Liver (tissue), 9 donors: ENCODE measurements around the gene ATP10A. TPM values are rescaled to one million over a fixed set of nuclear protein-coding genes. Genes with fewer than 3 reads are reported as not detected.

ENCODE experiments used
- DNase-seq: peaks from one replicate; pipeline ENCODE4 v3.0.0-alpha.2; 2017; ENCODE audit warnings: low spot score
- H3K27ac ChIP-seq, 2 donors: one replicate each; pipeline ENCODE4 v1.7.0; 2013; ENCODE audit warnings: inconsistent platforms in 2 of 2, low read length in 2 of 2, control low read depth in 1 of 2, low read depth in 1 of 2, mild to moderate bottlenecking in 1 of 2
- H3K27me3 ChIP-seq, 4 donors: one replicate each; pipeline versions ENCODE4 v1.6.1 to v1.7.0; 2013; ENCODE audit warnings: low read length in 3 of 4, inconsistent platforms in 1 of 4, mild to moderate bottlenecking in 1 of 4, moderate library complexity in 1 of 4; ENCODE audit not compliant: control insufficient read depth in 4 of 4, insufficient read depth in 4 of 4
- H3K36me3 ChIP-seq, 4 donors: one replicate each; pipeline versions ENCODE4 v1.6.1 to v1.7.0; 2013; ENCODE audit warnings: low read length in 3 of 4, mild to moderate bottlenecking in 3 of 4, low read depth in 1 of 4, moderate library complexity in 1 of 4; ENCODE audit not compliant: control insufficient read depth in 4 of 4, insufficient read depth in 3 of 4
- H3K4me1 ChIP-seq, 4 donors: one replicate each; pipeline versions ENCODE4 v1.6.1 to v1.7.0; 2013; ENCODE audit warnings: low read length in 3 of 4, mild to moderate bottlenecking in 3 of 4, moderate library complexity in 1 of 4; ENCODE audit not compliant: control insufficient read depth in 4 of 4, insufficient read depth in 4 of 4
- H3K4me3 ChIP-seq, 3 donors: one replicate each; pipeline versions ENCODE4 v1.6.1 to v1.7.0; 2013; ENCODE audit warnings: low read length in 3 of 3, control low read depth in 1 of 3, low read depth in 1 of 3, mild to moderate bottlenecking in 1 of 3
- H3K9ac ChIP-seq, 2 donors: one replicate each; pipeline ENCODE4 v1.7.0; 2013; ENCODE audit warnings: low read length in 2 of 2, mild to moderate bottlenecking in 2 of 2, moderate library complexity in 2 of 2, control low read depth in 1 of 2, low read depth in 1 of 2
- H3K9me3 ChIP-seq, 4 donors: one replicate each; pipeline versions ENCODE4 v1.6.1 to v1.7.0; 2013; ENCODE audit warnings: low read length in 3 of 4; ENCODE audit not compliant: control insufficient read depth in 4 of 4
- EGR1 ChIP-seq, 2 donors: IDR thresholded peaks; 2 replicates each; pipeline ENCODE4 v1.6.1; 2016 to 2018; ENCODE audit warnings: antibody characterized with exemption in 2 of 2, low read depth in 2 of 2
- FOXA1 ChIP-seq: IDR thresholded peaks from 2 replicates; pipeline ENCODE4 v1.6.1; 2016; ENCODE audit warnings: antibody characterized with exemption
- FOXA2 ChIP-seq: IDR thresholded peaks from 2 replicates; pipeline ENCODE4 v1.6.1; 2016; ENCODE audit warnings: antibody characterized with exemption
- GABPA ChIP-seq, 2 donors: IDR thresholded peaks in 1 of 2; conservative IDR thresholded peaks in 1 of 2; 2 replicates each; pipeline ENCODE4 v1.6.1; 2016; ENCODE audit warnings: antibody characterized with exemption in 2 of 2, mild to moderate bottlenecking in 1 of 2, moderate library complexity in 1 of 2
- HNF4A ChIP-seq, 2 donors: conservative IDR thresholded peaks; 2 replicates each; pipeline ENCODE4 v1.6.1; 2016; ENCODE audit warnings: antibody characterized with exemption in 2 of 2, mild to moderate bottlenecking in 2 of 2
- HNF4G ChIP-seq: IDR thresholded peaks from 2 replicates; pipeline ENCODE4 v1.6.1; 2016; ENCODE audit warnings: antibody characterized with exemption
- JUND ChIP-seq, 2 donors: IDR thresholded peaks; 2 replicates each; pipeline ENCODE4 v1.6.1; 2016; ENCODE audit warnings: antibody characterized with exemption in 2 of 2
- NR2F2 ChIP-seq: IDR thresholded peaks from 2 replicates; pipeline ENCODE4 v1.6.1; 2016; ENCODE audit warnings: antibody characterized with exemption
- RAD21 ChIP-seq, 2 donors: IDR thresholded peaks; 2 replicates each; pipeline ENCODE4 v1.6.1; 2016; ENCODE audit warnings: antibody characterized with exemption in 2 of 2, mild to moderate bottlenecking in 2 of 2
- RXRA ChIP-seq, 2 donors: IDR thresholded peaks; 2 replicates each; pipeline ENCODE4 v1.6.1; 2017 to 2018; ENCODE audit warnings: antibody characterized with exemption in 2 of 2, mild to moderate bottlenecking in 1 of 2
- SP1 ChIP-seq: IDR thresholded peaks from 2 replicates; pipeline ENCODE4 v1.6.1; 2018; ENCODE audit warnings: antibody characterized with exemption, mild to moderate bottlenecking
- TAF1 ChIP-seq: conservative IDR thresholded peaks from 2 replicates; pipeline ENCODE4 v1.6.1; 2016; ENCODE audit warnings: antibody characterized with exemption, mild to moderate bottlenecking
- YY1 ChIP-seq: IDR thresholded peaks from 2 replicates; pipeline ENCODE4 v1.6.1; 2016; ENCODE audit warnings: antibody characterized with exemption, mild to moderate bottlenecking
- WGBS: extraction: QIAGEN DNeasy Blood & Tissue Kit; methylation state at CpG from one replicate; pipeline ENCODE4 v1.1.7; 2013; 5-methylcytosine and 5-hydroxymethylcytosine counted together
- polyA plus RNA-seq, 2 donors: library from polyadenylated mRNA; stranded (reverse) in 1 of 2; unstranded in 1 of 2; fragments of 200-250 nt in 1 of 2; fragments of >200 nt in 1 of 2; fragmentation: Nextera tagmentation in 1 of 2; extraction: Ambion mirVana in 1 of 2; gene quantifications; one replicate each; pipeline versions ENCODE4 v1.2.1 to v1.2.3, GENCODE V29; 2013 to 2015
- total RNA-seq, 2 donors: library from RNA; depleted of rRNA; stranded (reverse); fragments of >200 nt; gene quantifications; one replicate each; pipeline ENCODE4 v1.2.3, GENCODE V29; 2014
- TF ChIP-seq, protein P1 (sequence below): IDR thresholded peaks from 2 replicates; pipeline ENCODE4 v1.6.1; 2016; ENCODE audit warnings: antibody characterized with exemption
- TF ChIP-seq, protein P2 (sequence below): IDR thresholded peaks from 2 replicates; pipeline ENCODE4 v1.6.1; 2016; ENCODE audit warnings: antibody characterized with exemption
- TF ChIP-seq, protein P3 (sequence below): IDR thresholded peaks from 2 replicates; pipeline ENCODE4 v1.6.1; 2016; ENCODE audit warnings: antibody characterized with exemption
- TF ChIP-seq, protein P4 (sequence below): fragments of 150-350 bp; IDR thresholded peaks from 2 replicates; pipeline ENCODE4 v1.5.1; 2017; ENCODE audit warnings: improper control_type of control experiment, low read depth, low read length; ENCODE audit not compliant: missing input control
- donor health status: healthy.
- donor health status: healthy.
- donor health status: healthy.
- donor health status: healthy.
- donor health status: healthy.

The ATP10A gene
- total and polyA plus RNA-seq, 4 donors, result 0.22 to 1.8 (median 0.39) TPM

DNA sequence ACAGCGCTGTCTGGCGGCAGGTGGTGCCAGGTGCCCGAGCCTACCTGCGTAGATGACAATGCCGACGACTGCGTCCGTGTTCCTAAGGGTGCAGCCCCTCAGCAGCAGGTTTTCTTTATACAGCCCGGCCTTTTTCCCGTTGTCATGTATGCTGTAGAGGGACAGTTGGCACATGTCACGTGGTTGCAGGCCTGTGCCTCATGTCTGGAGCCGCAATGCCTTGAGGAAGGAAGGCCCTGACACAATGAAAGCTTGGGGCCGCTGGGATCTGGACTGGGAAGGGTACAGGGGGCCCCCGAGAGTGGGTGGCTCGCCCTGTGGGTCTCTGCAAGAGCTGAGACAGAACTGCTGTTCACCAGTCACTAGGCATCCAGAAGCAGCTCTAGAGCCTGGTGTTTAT is 136.0 kb downstream of the ATP10A start:
- WGBS, result 89% methylated on average over 15 of the region's 15 CpGs
- no peaks in the 10 kb centered on the region for H3K36me3 ChIP-seq
- no peaks in the 10 kb centered on the region for H3K4me1 ChIP-seq
- no peak overlapping the region for H3K9ac ChIP-seq
- H3K27ac ChIP-seq, result no peak overlapping the region
- TF ChIP-seq GABPA (IDR thresholded peaks at IDR 0.05 in 1 of 2, conservative IDR thresholded peaks at IDR 0.05 in 1 of 2), result no peak
- H3K9me3 ChIP-seq, result no peaks in the 10 kb centered on the region
- no peak for DNase-seq
- no peak overlapping the region for H3K4me3 ChIP-seq
- peaks cover 0 to 6% (median 0%) of the 10 kb centered on the region in 4 donors for H3K27me3 ChIP-seq

DNA sequence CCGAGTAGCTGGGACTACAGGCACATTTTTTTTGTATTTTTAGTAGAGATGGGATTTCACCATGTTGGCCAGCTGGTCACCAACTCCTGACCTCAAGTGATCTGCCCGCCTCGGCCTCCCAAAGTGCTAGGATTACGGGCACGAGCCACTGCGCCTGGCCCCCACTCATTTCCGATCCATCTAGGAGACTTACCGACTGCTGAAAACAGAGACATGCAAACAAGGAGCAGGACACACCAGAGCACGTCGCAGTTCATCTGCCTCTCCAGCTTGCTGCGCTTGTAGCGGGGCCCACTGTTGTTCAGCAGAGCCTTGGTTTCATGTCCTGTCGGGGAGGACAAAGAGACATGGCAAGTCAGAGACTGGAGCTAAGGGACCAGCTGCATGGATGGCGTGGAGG is 137.4 kb downstream of the ATP10A start:
- Histone ChIP-seq H3K4me1 (no peaks in the 10 kb centered on the region), H3K4me3 (no peak overlapping the region), H3K9ac (no peak overlapping the region), H3K36me3 (no peaks in the 10 kb centered on the region), H3K27me3 (peaks cover 0 to 6% (median 0%) of the 10 kb centered on the region in 4 donors), H3K9me3 (no peaks in the 10 kb centered on the region), H3K27ac (no peak overlapping the region)
- peak; percentile 9 for DNase-seq
- TF ChIP-seq NR2F2 (no peak), JUND (IDR thresholded peaks at IDR 0.05) (no peak), SP1 (no peak), EGR1 (IDR thresholded peaks at IDR 0.05; ENCODE audit: low read depth in 2 of 2) (no peak), GABPA (IDR thresholded peaks at IDR 0.05 in 1 of 2, conservative IDR thresholded peaks at IDR 0.05 in 1 of 2) (no peak), HNF4G (no peak), FOXA1 (no peak), FOXA2 (no peak)
- TF ChIP-seq, protein P1, sequence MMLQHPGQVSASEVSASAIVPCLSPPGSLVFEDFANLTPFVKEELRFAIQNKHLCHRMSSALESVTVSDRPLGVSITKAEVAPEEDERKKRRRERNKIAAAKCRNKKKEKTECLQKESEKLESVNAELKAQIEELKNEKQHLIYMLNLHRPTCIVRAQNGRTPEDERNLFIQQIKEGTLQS, result no peak
- TF ChIP-seq, protein P2, sequence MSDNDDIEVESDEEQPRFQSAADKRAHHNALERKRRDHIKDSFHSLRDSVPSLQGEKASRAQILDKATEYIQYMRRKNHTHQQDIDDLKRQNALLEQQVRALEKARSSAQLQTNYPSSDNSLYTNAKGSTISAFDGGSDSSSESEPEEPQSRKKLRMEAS, result no peak
- 92% methylated on average over 14 of the region's 14 CpGs for WGBS

DNA sequence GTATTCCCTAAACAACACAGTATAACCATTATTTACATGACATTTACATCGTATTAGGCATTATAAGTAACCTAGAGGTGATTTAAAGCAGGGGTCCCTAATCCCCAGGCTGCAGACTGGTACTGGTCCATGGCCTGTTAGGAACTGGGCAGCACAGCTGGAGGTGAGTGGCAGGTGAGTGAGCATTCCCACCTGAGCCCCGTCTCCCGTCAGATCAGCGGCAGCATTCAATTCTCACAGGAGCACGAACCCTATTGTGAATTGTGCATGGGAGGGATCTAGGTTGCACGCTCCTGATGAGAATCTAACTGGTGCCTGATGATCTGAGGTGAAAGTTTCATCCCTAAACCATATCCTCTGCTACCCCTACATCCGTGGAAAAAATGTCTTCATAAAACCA is 138.2 kb downstream of the ATP10A start:
- no peaks in the 10 kb centered on the region for H3K9me3 ChIP-seq
- no peaks in the 10 kb centered on the region for H3K4me1 ChIP-seq
- H3K9ac ChIP-seq, result no peak overlapping the region
- H3K4me3 ChIP-seq, result no peak overlapping the region
- H3K27ac ChIP-seq, result no peak overlapping the region
- WGBS, result 83% methylated on average over 7 of the region's 7 CpGs
- peaks cover 0 to 6% (median 0%) of the 10 kb centered on the region in 4 donors for H3K27me3 ChIP-seq
- DNase-seq, result no peak
- no peaks in the 10 kb centered on the region for H3K36me3 ChIP-seq
- no peak for TF ChIP-seq FOXA1
- TF ChIP-seq, protein P3, sequence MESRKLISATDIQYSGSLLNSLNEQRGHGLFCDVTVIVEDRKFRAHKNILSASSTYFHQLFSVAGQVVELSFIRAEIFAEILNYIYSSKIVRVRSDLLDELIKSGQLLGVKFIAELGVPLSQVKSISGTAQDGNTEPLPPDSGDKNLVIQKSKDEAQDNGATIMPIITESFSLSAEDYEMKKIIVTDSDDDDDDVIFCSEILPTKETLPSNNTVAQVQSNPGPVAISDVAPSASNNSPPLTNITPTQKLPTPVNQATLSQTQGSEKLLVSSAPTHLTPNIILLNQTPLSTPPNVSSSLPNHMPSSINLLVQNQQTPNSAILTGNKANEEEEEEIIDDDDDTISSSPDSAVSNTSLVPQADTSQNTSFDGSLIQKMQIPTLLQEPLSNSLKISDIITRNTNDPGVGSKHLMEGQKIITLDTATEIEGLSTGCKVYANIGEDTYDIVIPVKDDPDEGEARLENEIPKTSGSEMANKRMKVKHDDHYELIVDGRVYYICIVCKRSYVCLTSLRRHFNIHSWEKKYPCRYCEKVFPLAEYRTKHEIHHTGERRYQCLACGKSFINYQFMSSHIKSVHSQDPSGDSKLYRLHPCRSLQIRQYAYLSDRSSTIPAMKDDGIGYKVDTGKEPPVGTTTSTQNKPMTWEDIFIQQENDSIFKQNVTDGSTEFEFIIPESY, result no peak
- no peak for TF ChIP-seq GABPA (IDR thresholded peaks at IDR 0.05 in 1 of 2, conservative IDR thresholded peaks at IDR 0.05 in 1 of 2)
- TF ChIP-seq, protein P1, result no peak
- TF ChIP-seq JUND (IDR thresholded peaks at IDR 0.05), result no peak
- no peak for TF ChIP-seq TAF1
- no peak for TF ChIP-seq RAD21 (IDR thresholded peaks at IDR 0.05)
- TF ChIP-seq SP1, result no peak
- TF ChIP-seq FOXA2, result no peak
- no peak for TF ChIP-seq HNF4A (conservative IDR thresholded peaks at IDR 0.05)
- no peak for TF ChIP-seq RXRA (IDR thresholded peaks at IDR 0.05)
- no peak for TF ChIP-seq EGR1 (IDR thresholded peaks at IDR 0.05; ENCODE audit: low read depth in 2 of 2)
- no peak for TF ChIP-seq NR2F2
- TF ChIP-seq, protein P4, sequence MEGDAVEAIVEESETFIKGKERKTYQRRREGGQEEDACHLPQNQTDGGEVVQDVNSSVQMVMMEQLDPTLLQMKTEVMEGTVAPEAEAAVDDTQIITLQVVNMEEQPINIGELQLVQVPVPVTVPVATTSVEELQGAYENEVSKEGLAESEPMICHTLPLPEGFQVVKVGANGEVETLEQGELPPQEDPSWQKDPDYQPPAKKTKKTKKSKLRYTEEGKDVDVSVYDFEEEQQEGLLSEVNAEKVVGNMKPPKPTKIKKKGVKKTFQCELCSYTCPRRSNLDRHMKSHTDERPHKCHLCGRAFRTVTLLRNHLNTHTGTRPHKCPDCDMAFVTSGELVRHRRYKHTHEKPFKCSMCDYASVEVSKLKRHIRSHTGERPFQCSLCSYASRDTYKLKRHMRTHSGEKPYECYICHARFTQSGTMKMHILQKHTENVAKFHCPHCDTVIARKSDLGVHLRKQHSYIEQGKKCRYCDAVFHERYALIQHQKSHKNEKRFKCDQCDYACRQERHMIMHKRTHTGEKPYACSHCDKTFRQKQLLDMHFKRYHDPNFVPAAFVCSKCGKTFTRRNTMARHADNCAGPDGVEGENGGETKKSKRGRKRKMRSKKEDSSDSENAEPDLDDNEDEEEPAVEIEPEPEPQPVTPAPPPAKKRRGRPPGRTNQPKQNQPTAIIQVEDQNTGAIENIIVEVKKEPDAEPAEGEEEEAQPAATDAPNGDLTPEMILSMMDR, result no peak
- TF ChIP-seq YY1, result no peak
- TF ChIP-seq HNF4G, result no peak
- TF ChIP-seq, protein P2, result no peak
